Peyer's patch (tissue), 4 donors: ENCODE data around the gene CGRRF1.

Experiments used
- POLR2A ChIP-seq, 2 donors: fragments of 450-650 bp; IDR thresholded peaks; one replicate each; pipeline ENCODE4 v1.5.1; 2017; ENCODE audit warnings: antibody characterized with exemption in 2 of 2, mild to moderate bottlenecking in 2 of 2, moderate library complexity in 2 of 2
- TF ChIP-seq, protein P1 (sequence below), 6 experiments: fragments of 450-650 bp in 4 of 6; fragments of 200-600 bp in 2 of 6; sonication (generic) in 1 of 6; IDR thresholded peaks; one replicate each; pipeline ENCODE4 v1.5.1; 2017 to 2019; ENCODE audit warnings: antibody characterized with exemption in 6 of 6, mild to moderate bottlenecking in 3 of 6, moderate library complexity in 1 of 6

DNA sequence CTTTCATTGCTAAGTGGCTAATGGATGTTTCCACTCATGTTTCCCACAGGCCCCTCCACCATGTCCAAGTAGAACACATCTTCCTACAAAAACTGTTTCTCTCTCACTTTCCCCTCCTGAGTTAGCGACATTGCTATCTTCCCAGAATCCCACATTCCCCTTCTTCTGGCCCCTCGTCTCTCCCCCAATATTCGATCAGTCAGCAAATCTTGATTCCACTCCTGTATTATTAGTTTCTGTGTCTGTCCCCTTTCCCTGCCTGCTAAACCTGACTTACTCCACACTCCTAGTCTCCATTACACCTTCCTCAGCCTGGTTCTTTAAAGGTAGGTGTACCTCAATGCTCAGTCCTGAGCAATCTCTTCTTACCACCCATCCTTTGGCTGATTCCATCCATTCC lies 37.9 kb downstream of the CGRRF1 start:
- TF ChIP-seq, protein P1, sequence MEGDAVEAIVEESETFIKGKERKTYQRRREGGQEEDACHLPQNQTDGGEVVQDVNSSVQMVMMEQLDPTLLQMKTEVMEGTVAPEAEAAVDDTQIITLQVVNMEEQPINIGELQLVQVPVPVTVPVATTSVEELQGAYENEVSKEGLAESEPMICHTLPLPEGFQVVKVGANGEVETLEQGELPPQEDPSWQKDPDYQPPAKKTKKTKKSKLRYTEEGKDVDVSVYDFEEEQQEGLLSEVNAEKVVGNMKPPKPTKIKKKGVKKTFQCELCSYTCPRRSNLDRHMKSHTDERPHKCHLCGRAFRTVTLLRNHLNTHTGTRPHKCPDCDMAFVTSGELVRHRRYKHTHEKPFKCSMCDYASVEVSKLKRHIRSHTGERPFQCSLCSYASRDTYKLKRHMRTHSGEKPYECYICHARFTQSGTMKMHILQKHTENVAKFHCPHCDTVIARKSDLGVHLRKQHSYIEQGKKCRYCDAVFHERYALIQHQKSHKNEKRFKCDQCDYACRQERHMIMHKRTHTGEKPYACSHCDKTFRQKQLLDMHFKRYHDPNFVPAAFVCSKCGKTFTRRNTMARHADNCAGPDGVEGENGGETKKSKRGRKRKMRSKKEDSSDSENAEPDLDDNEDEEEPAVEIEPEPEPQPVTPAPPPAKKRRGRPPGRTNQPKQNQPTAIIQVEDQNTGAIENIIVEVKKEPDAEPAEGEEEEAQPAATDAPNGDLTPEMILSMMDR (IDR thresholded peaks at IDR 0.05): no peak
- no peak for TF ChIP-seq POLR2A (IDR thresholded peaks at IDR 0.05)
